Measurements from ENCODE around the gene TUBB8.

Gene TUBB8

DNA sequence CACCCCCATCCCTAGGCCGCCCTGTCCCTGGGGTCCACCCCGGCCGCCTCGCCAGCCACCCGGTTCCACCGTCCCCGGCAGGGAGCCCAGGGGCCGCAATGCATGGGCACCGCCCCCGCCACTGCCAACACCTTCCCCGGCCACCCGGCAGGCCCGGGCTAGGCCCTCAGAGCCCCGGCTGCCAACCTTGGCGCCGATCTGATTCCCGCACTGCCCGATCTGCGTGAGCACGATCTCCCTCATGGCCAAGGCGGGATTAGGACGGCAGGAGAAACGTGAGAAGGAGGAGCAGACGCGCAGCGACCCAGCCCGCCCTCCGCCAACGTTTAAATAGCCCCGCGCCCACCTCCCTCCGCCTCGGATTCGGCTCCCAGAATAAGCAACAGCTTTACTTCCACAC lies at the start of gene TUBB8:
TUBB8 (minus strand) TSS at position 301 of the 400 bp plus-strand sequence; CDS start at position 243, 58 bp downstream.
- no peak within 1 kb of the TSS for H3K9ac ChIP-seq (ENCODE audit: low read length)
- no peaks in the 10 kb centered on the region for H3K36me3 ChIP-seq (ENCODE audit: control insufficient read depth, insufficient read depth, low read length)
- H3K27me3 ChIP-seq (ENCODE audit: control insufficient read depth, insufficient read depth, low read length): no peaks in the 10 kb centered on the region
- no peaks in the 10 kb centered on the region for H3K4me1 ChIP-seq (ENCODE audit: control insufficient read depth, insufficient read depth, low read length)
- no peak within 1 kb of the TSS for H3K4me3 ChIP-seq (ENCODE audit: low read length)
- H3K27ac ChIP-seq (ENCODE audit: low read depth, low read length): no peak within 1 kb of the TSS

GRCh38 chr10:96466-96865 lies 47.4 kb upstream of the TUBB8 start:
- no peaks in the 10 kb centered on the region for H3K36me3 ChIP-seq (ENCODE audit: control insufficient read depth, insufficient read depth, low read length)
- no peak overlapping the region for H3K4me3 ChIP-seq (ENCODE audit: low read length)
- H3K27ac ChIP-seq (ENCODE audit: low read depth, low read length): no peak overlapping the region
- H3K27me3 ChIP-seq (ENCODE audit: control insufficient read depth, insufficient read depth, low read length): no peaks in the 10 kb centered on the region
- no peak overlapping the region for H3K9ac ChIP-seq (ENCODE audit: low read length)
- no peaks in the 10 kb centered on the region for H3K4me1 ChIP-seq (ENCODE audit: control insufficient read depth, insufficient read depth, low read length)

- no peaks in the 10 kb centered on the region for H3K36me3 ChIP-seq (ENCODE audit: control insufficient read depth, insufficient read depth, low read length)
- H3K4me1 ChIP-seq (ENCODE audit: control insufficient read depth, insufficient read depth, low read length): no peaks in the 10 kb centered on the region
- H3K9ac ChIP-seq (ENCODE audit: low read length): no peak overlapping the region
- H3K27me3 ChIP-seq (ENCODE audit: control insufficient read depth, insufficient read depth, low read length): no peaks in the 10 kb centered on the region
- no peak overlapping the region for H3K27ac ChIP-seq (ENCODE audit: low read depth, low read length)
- no peak overlapping the region for H3K4me3 ChIP-seq (ENCODE audit: low read length)
Measured at GRCh38 chr10:95356-96115, 46.4 kb upstream of the TUBB8 start.

DNA sequence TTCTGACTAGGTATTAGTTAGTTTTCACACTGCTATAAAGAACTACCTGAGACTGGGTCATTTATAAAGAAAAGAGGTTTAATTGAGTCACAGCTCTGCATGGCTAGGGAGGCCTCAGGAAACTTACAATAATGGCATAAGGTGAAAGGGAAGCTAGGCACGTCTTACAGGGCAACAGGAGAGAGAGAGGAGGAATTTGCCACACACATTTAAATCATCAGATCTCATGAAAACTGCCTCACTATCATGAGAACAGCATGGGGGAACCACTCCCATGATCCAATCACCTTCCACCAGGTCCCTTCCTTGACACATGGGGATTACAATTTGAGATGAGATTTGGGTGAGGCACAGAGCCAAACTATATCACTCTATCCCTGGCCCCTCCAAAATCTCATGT lies 45.5 kb upstream of the TUBB8 start:
- Histone ChIP-seq H3K27me3 (ENCODE audit: control insufficient read depth, insufficient read depth, low read length) (no peaks in the 10 kb centered on the region), H3K9ac (ENCODE audit: low read length) (no peak overlapping the region), H3K27ac (ENCODE audit: low read depth, low read length) (no peak overlapping the region), H3K4me1 (ENCODE audit: control insufficient read depth, insufficient read depth, low read length) (no peaks in the 10 kb centered on the region), H3K36me3 (ENCODE audit: control insufficient read depth, insufficient read depth, low read length) (no peaks in the 10 kb centered on the region), H3K4me3 (ENCODE audit: low read length) (no peak overlapping the region)

DNA sequence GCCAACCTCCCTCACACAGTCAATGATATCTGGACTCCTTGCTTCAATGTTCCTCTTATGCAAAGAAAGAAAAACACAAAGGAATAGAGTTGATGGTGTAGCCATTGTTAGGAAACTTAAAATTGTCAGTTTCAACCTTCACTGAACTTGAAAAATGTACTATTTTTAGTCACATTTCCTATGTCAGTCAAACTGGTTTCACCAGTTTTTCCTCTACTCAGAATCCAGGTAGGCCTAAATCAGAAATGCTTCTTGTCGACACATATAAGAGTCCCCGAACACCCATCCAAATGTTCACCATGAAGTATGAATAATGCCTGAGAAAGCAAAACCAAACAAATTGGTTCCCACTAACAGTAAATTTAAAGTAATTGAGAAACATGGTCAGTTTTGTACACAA lies 43.8 kb upstream of the TUBB8 start:
- H3K27ac ChIP-seq (ENCODE audit: low read depth, low read length): no peak overlapping the region
- no peak overlapping the region for H3K9ac ChIP-seq (ENCODE audit: low read length)
- H3K27me3 ChIP-seq (ENCODE audit: control insufficient read depth, insufficient read depth, low read length): no peaks in the 10 kb centered on the region
- H3K4me3 ChIP-seq (ENCODE audit: low read length): no peak overlapping the region
- no peaks in the 10 kb centered on the region for H3K4me1 ChIP-seq (ENCODE audit: control insufficient read depth, insufficient read depth, low read length)
- no peaks in the 10 kb centered on the region for H3K36me3 ChIP-seq (ENCODE audit: control insufficient read depth, insufficient read depth, low read length)

DNA sequence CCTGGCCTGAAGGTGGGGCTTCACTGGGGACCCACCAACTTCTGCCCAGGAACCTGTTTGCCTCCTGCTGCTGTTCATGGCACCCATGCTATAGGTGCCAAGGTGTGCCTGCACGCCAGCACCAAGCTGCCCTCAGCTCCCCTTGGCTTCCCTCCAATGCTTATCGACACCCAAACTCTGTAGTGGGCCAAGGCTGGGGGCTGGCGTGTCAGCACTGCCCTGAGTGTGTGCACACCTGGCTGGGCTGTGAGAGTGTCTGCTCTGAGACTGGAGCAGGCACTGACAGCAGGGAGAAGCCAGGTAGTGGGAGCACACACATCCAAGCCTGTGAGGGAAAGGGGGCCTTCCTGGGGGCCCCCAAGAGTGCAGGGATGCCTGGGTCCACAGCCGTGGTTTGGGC lies 43.1 kb upstream of the TUBB8 start:
- Histone ChIP-seq H3K4me1 (ENCODE audit: control insufficient read depth, insufficient read depth, low read length) (no peaks in the 10 kb centered on the region), H3K4me3 (ENCODE audit: low read length) (no peak overlapping the region), H3K27ac (ENCODE audit: low read depth, low read length) (no peak overlapping the region), H3K9ac (ENCODE audit: low read length) (no peak overlapping the region), H3K36me3 (ENCODE audit: control insufficient read depth, insufficient read depth, low read length) (no peaks in the 10 kb centered on the region), H3K27me3 (ENCODE audit: control insufficient read depth, insufficient read depth, low read length) (no peaks in the 10 kb centered on the region)

DNA sequence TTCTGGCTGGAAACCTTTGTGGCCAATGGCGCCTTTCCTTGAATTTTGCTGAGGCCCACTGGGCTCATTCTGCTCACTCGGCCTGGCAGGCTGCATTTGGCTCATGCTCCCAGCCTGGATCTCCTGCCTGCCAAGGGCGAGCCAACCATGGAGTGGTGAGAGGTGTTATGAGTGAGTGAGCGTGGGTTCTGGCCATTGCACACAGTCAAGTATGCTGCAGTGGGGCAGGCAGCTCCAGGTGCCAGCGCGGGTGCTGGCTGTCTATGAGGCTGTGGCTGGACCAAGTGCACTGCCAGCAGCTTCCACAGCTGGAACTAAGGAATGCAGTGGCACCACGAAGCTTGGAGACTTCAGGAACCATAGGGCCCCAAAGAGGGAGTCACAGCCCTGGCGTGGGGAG lies 42.2 kb upstream of the TUBB8 start:
- Histone ChIP-seq H3K27ac (ENCODE audit: low read depth, low read length) (no peak overlapping the region), H3K4me3 (ENCODE audit: low read length) (no peak overlapping the region), H3K4me1 (ENCODE audit: control insufficient read depth, insufficient read depth, low read length) (no peaks in the 10 kb centered on the region), H3K9ac (ENCODE audit: low read length) (no peak overlapping the region), H3K27me3 (ENCODE audit: control insufficient read depth, insufficient read depth, low read length) (no peaks in the 10 kb centered on the region), H3K36me3 (ENCODE audit: control insufficient read depth, insufficient read depth, low read length) (no peaks in the 10 kb centered on the region)

- no peak overlapping the region for H3K9ac ChIP-seq (ENCODE audit: low read length)
- H3K4me3 ChIP-seq (ENCODE audit: low read length): no peak overlapping the region
- H3K36me3 ChIP-seq (ENCODE audit: control insufficient read depth, insufficient read depth, low read length): no peaks in the 10 kb centered on the region
- no peak overlapping the region for H3K27ac ChIP-seq (ENCODE audit: low read depth, low read length)
- H3K27me3 ChIP-seq (ENCODE audit: control insufficient read depth, insufficient read depth, low read length): no peaks in the 10 kb centered on the region
- H3K4me1 ChIP-seq (ENCODE audit: control insufficient read depth, insufficient read depth, low read length): no peaks in the 10 kb centered on the region
Measured at GRCh38 chr10:90161-90560, 41.1 kb upstream of the TUBB8 start.

DNA sequence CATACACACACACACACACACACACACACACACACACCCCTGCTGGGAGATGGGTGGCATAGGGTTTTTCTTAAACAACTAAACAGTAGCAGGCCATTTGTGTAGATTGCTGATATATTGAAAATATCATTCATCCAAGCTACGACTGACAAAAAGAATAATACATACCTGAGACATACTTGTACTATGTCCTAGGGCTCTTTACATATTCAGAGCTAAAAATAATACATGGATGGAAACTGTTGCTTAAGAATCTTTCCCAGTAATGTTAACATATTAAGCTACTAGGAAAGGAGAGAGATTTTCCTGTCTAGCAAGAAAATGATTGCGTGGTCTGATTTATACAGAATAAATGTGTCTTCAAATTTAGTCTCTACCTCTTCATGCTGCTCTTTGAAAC lies 40.2 kb upstream of the TUBB8 start:
- Histone ChIP-seq H3K27me3 (ENCODE audit: control insufficient read depth, insufficient read depth, low read length) (no peaks in the 10 kb centered on the region), H3K9ac (ENCODE audit: low read length) (no peak overlapping the region), H3K4me1 (ENCODE audit: control insufficient read depth, insufficient read depth, low read length) (no peaks in the 10 kb centered on the region), H3K4me3 (ENCODE audit: low read length) (no peak overlapping the region), H3K36me3 (ENCODE audit: control insufficient read depth, insufficient read depth, low read length) (no peaks in the 10 kb centered on the region), H3K27ac (ENCODE audit: low read depth, low read length) (no peak overlapping the region)

DNA sequence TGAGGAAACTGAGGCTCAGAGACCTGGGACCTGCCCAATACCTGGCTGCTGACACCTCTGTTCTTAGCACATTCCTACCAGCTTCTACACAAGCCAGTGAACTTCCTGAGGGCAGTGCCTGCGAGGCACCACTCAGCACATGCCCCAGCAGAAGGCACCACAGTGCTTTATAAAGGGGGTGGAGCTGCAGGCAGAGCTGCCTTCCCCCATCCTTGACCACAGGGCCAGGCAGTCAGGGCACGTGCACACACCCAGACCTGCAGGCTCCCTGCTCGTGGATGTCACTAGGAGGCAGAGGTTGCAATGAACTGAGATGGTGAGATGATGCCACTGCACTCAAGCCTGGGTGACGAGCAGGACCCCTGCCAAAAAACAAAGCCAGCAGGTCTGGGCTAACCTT lies 39.2 kb upstream of the TUBB8 start:
- no peak overlapping the region for H3K27ac ChIP-seq (ENCODE audit: low read depth, low read length)
- H3K36me3 ChIP-seq (ENCODE audit: control insufficient read depth, insufficient read depth, low read length): no peaks in the 10 kb centered on the region
- no peak overlapping the region for H3K9ac ChIP-seq (ENCODE audit: low read length)
- H3K4me3 ChIP-seq (ENCODE audit: low read length): no peak overlapping the region
- no peaks in the 10 kb centered on the region for H3K4me1 ChIP-seq (ENCODE audit: control insufficient read depth, insufficient read depth, low read length)
- no peaks in the 10 kb centered on the region for H3K27me3 ChIP-seq (ENCODE audit: control insufficient read depth, insufficient read depth, low read length)

- H3K9ac ChIP-seq (ENCODE audit: low read length): no peak overlapping the region
- H3K27me3 ChIP-seq (ENCODE audit: control insufficient read depth, insufficient read depth, low read length): no peaks in the 10 kb centered on the region
- no peaks in the 10 kb centered on the region for H3K4me1 ChIP-seq (ENCODE audit: control insufficient read depth, insufficient read depth, low read length)
- H3K4me3 ChIP-seq (ENCODE audit: low read length): no peak overlapping the region
- no peak overlapping the region for H3K27ac ChIP-seq (ENCODE audit: low read depth, low read length)
- H3K36me3 ChIP-seq (ENCODE audit: control insufficient read depth, insufficient read depth, low read length): no peaks in the 10 kb centered on the region
Measured at GRCh38 chr10:87177-88080, 38.3 kb upstream of the TUBB8 start.

GRCh38 chr10:86031-86430 lies 36.9 kb upstream of the TUBB8 start:
- H3K27ac ChIP-seq (ENCODE audit: low read depth, low read length): no peak overlapping the region
- no peaks in the 10 kb centered on the region for H3K4me1 ChIP-seq (ENCODE audit: control insufficient read depth, insufficient read depth, low read length)
- H3K27me3 ChIP-seq (ENCODE audit: control insufficient read depth, insufficient read depth, low read length): no peaks in the 10 kb centered on the region
- H3K9ac ChIP-seq (ENCODE audit: low read length): no peak overlapping the region
- H3K36me3 ChIP-seq (ENCODE audit: control insufficient read depth, insufficient read depth, low read length): no peaks in the 10 kb centered on the region
- H3K4me3 ChIP-seq (ENCODE audit: low read length): no peak overlapping the region

Data from rectal smooth muscle tissue (tissue), 1 donor.